Measurements from ENCODE around the gene STON2. TPM values are rescaled to one million over a fixed set of nuclear protein-coding genes. Genes with fewer than 3 reads are reported as not detected.

STON2 gene
- total and polyA plus RNA-seq, 9 donors: 4.8 to 28.7 (median 17.3) TPM

DNA sequence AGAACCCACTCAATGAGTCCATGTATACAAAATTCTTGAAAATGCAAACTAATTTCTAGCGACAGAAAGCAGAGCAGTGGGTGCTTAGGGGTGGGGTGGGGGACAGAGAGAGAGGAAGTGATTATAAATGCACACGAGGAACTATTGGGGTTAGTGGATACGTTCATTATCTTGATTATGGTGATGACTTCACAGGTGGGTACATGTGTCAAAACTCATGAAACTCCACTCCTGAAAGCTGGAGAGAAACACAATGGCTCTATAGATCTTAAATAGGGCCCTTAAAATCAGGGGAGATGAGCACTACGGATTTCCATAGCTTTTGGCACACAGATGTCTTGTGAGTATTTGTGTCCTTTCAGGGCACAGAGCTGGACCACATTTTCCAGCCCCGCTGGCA is 59.9 kb downstream of the STON2 start:
- 90 to 95% (median 93%) methylated on average over 5 of the region's 5 CpGs for WGBS, 3 donors
- intact Hi-C loops (cut with DNase I): no loop called here

DNA sequence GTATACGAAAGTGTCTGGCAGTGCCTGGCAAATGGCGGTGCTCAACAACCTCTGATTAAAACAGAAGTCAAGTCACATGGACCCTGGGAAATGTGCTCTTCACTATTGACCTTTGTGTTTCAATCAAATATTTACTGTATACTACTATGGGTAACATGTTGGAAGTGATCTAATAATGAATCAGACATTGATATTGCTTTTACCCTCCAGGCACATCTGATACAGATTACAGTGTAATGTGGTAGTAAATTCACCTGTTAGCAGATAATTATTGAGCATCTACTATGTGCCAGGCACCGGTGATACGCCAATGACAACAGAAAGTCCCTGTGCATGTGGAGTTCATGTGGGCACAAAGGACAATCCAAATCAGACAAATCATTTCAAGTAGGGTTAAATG is 63.1 kb downstream of the STON2 start:
- TF ChIP-seq, protein P1, sequence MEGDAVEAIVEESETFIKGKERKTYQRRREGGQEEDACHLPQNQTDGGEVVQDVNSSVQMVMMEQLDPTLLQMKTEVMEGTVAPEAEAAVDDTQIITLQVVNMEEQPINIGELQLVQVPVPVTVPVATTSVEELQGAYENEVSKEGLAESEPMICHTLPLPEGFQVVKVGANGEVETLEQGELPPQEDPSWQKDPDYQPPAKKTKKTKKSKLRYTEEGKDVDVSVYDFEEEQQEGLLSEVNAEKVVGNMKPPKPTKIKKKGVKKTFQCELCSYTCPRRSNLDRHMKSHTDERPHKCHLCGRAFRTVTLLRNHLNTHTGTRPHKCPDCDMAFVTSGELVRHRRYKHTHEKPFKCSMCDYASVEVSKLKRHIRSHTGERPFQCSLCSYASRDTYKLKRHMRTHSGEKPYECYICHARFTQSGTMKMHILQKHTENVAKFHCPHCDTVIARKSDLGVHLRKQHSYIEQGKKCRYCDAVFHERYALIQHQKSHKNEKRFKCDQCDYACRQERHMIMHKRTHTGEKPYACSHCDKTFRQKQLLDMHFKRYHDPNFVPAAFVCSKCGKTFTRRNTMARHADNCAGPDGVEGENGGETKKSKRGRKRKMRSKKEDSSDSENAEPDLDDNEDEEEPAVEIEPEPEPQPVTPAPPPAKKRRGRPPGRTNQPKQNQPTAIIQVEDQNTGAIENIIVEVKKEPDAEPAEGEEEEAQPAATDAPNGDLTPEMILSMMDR (IDR thresholded peaks at IDR 0.05): no peak
- TF ChIP-seq POLR2A (IDR thresholded peaks at IDR 0.05) (no peak), EP300 (IDR thresholded peaks at IDR 0.05) (no peak)
- no peaks in the 10 kb centered on the region for H3K27me3 ChIP-seq
- H3K36me3 ChIP-seq: no peaks in the 10 kb centered on the region
- WGBS, 3 donors: 96 to 99% (median 98%) methylated on average over 4 of the region's 4 CpGs
- no peak for DNase-seq
- H3K4me1 ChIP-seq (ENCODE audit: insufficient read depth): no peaks in the 10 kb centered on the region
- H3K9me3 ChIP-seq: no peaks in the 10 kb centered on the region
- H3K4me3 ChIP-seq: no peak overlapping the region
- intact Hi-C loops (cut with DNase I): no loop called here
- H3K27ac ChIP-seq: no peak overlapping the region

More for the DNA sequence above, 59.9 kb downstream of the STON2 start:
- DNase-seq: no peak
- Histone ChIP-seq H3K9me3 (no peaks in the 10 kb centered on the region), H3K27me3 (no peaks in the 10 kb centered on the region), H3K4me3 (no peak overlapping the region), H3K4me1 (ENCODE audit: insufficient read depth) (no peaks in the 10 kb centered on the region), H3K27ac (no peak overlapping the region), H3K36me3 (no peaks in the 10 kb centered on the region)
- no peak for TF ChIP-seq EP300 (IDR thresholded peaks at IDR 0.05)
- no peak for TF ChIP-seq POLR2A (IDR thresholded peaks at IDR 0.05)
- TF ChIP-seq, protein P1 (IDR thresholded peaks at IDR 0.05): no peak

- DNase-seq: no peak
- WGBS, 3 donors: 95 to 99% (median 98%) methylated on average over 3 of the region's 3 CpGs
- H3K4me1 ChIP-seq (ENCODE audit: insufficient read depth): no peaks in the 10 kb centered on the region
- no peaks in the 10 kb centered on the region for H3K9me3 ChIP-seq
- H3K27ac ChIP-seq: no peak overlapping the region
- no peak for TF ChIP-seq EP300 (IDR thresholded peaks at IDR 0.05)
- TF ChIP-seq, protein P1 (IDR thresholded peaks at IDR 0.05): no peak
- no peaks in the 10 kb centered on the region for H3K36me3 ChIP-seq
- intact Hi-C loops (cut with DNase I): no loop called here
- no peaks in the 10 kb centered on the region for H3K27me3 ChIP-seq
- H3K4me3 ChIP-seq: no peak overlapping the region
Observed at GRCh38 chr14:81336009-81336408, 64.1 kb downstream of the STON2 start.

GRCh38 chr14:81332725-81333124 is 67.4 kb downstream of the STON2 start:
- no peak for DNase-seq

More at GRCh38 chr14:81332725-81333124, 67.4 kb downstream of the STON2 start:
- Histone ChIP-seq H3K27me3 (no peaks in the 10 kb centered on the region), H3K4me3 (no peak overlapping the region), H3K4me1 (ENCODE audit: insufficient read depth) (no peaks in the 10 kb centered on the region), H3K9me3 (no peaks in the 10 kb centered on the region), H3K27ac (no peak overlapping the region), H3K36me3 (no peaks in the 10 kb centered on the region)
- WGBS, 3 donors: 94 to 98% (median 97%) methylated on average over 1 of the region's 1 CpG
- TF ChIP-seq, protein P1 (IDR thresholded peaks at IDR 0.05): no peak
- no peak for TF ChIP-seq POLR2A (IDR thresholded peaks at IDR 0.05)
- no peak for TF ChIP-seq EP300 (IDR thresholded peaks at IDR 0.05)
- intact Hi-C loops (cut with DNase I): no loop called here

Measured in ovary (tissue), 9 donors.